HG03159 (cell line): ENCODE results near the gene SLC25A44.
A peak's percentile ranks its signal among the peaks of the same experiment; 100 is the strongest.
"Not testable (repeated sequence)": the region's sequence is repeated elsewhere in the genome, so short reads cannot be mapped to it uniquely, and the experiment has no call there.

Experiments used
- ATAC-seq: cut with Tn5 transposase; IDR thresholded peaks from one replicate; pipeline ENCODE4 v1.9.1; 2021; ENCODE audit warnings: mild to moderate bottlenecking, moderate library complexity; ENCODE audit not compliant: unreplicated experiment

SLC25A44 gene

GRCh38 chr1:156198831-156199349 is 5.0 kb downstream of the SLC25A44 start:
- no peak for ATAC-seq

- no peak for ATAC-seq
Measured at GRCh38 chr1:156200044-156200443, 6.1 kb downstream of the SLC25A44 start.

GRCh38 chr1:156203331-156203730 is 9.4 kb downstream of the SLC25A44 start:
- no peak for ATAC-seq

- no peak for ATAC-seq
Measured at GRCh38 chr1:156204686-156205085, 10.8 kb downstream of the SLC25A44 start.

- no peak for ATAC-seq
Measured at GRCh38 chr1:156211243-156211642, 17.3 kb downstream of the SLC25A44 start.

GRCh38 chr1:156212130-156212529 is 18.2 kb downstream of the SLC25A44 start:
- ATAC-seq, result no peak

GRCh38 chr1:156212833-156213643 is 19.1 kb downstream of the SLC25A44 start, which contains the start of gene PMF1:
PMF1 (plus strand) TSS chr1:156213007; CDS start chr1:156213016, 9 bp downstream.
- ATAC-seq, result peak; percentile 91

- ATAC-seq, result no peak
Measured at GRCh38 chr1:156213644-156213966, 19.7 kb downstream of the SLC25A44 start.

- no peak for ATAC-seq
Measured at GRCh38 chr1:156214024-156214748, 20.3 kb downstream of the SLC25A44 start.

- not testable (repeated sequence) for ATAC-seq
Measured at GRCh38 chr1:156216361-156217086, 22.6 kb downstream of the SLC25A44 start.

GRCh38 chr1:156217871-156218270 is 24.0 kb downstream of the SLC25A44 start:
- ATAC-seq, result no peak

GRCh38 chr1:156220226-156220625 is 26.3 kb downstream of the SLC25A44 start:
- ATAC-seq, result no peak

GRCh38 chr1:156221986-156222692 is 28.2 kb downstream of the SLC25A44 start:
- no peak for ATAC-seq

- no peak for ATAC-seq
Measured at GRCh38 chr1:156225677-156226014, 31.7 kb downstream of the SLC25A44 start.

- peak; percentile 66 for ATAC-seq
Measured at GRCh38 chr1:156226116-156226538, 32.2 kb downstream of the SLC25A44 start.

- no peak for ATAC-seq
Measured at GRCh38 chr1:156226782-156227181, 32.9 kb downstream of the SLC25A44 start.

- ATAC-seq, result no peak
Measured at GRCh38 chr1:156228501-156228900, 34.6 kb downstream of the SLC25A44 start.

- no peak for ATAC-seq
Measured at GRCh38 chr1:156229809-156230472, 36.0 kb downstream of the SLC25A44 start.

GRCh38 chr1:156230473-156230837 is 36.6 kb downstream of the SLC25A44 start:
- no peak for ATAC-seq

GRCh38 chr1:156232201-156232894 is 38.4 kb downstream of the SLC25A44 start:
- no peak for ATAC-seq
